Spleen (tissue), 11 donors: ENCODE results near the gene SERTAD3. TPM values are rescaled to one million over a fixed set of nuclear protein-coding genes. Genes with fewer than 3 reads are reported as not detected.

ENCODE experiments used
- DNase-seq: peaks from one replicate; pipeline ENCODE4 v3.0.0-alpha.2; 2020
- H3K27ac ChIP-seq, 8 donors: fragments of 200-600 bp; sonication (generic) in 7 of 8; 1 replicate in 4 of 8; 2 replicates in 4 of 8; pipeline versions ENCODE4 v1.5.0 to v1.8.0; 2016 to 2021; ENCODE audit warnings: inconsistent platforms in 4 of 8, mild to moderate bottlenecking in 4 of 8, moderate library complexity in 1 of 8
- H3K27me3 ChIP-seq, 7 donors: fragments of 200-600 bp; sonication (generic) in 6 of 7; replicated peaks in 1 of 7; 1 replicate in 4 of 7; 2 replicates in 3 of 7; pipeline versions ENCODE4 v1.5.0 to v1.8.0; 2016 to 2021; ENCODE audit warnings: inconsistent platforms in 3 of 7, mild to moderate bottlenecking in 1 of 7
- H3K36me3 ChIP-seq, 6 donors: fragments of 200-600 bp; sonication (generic) in 5 of 6; 1 replicate in 4 of 6; 2 replicates in 2 of 6; pipeline versions ENCODE4 v1.5.0 to v1.8.0; 2016 to 2021; ENCODE audit warnings: inconsistent platforms in 2 of 6
- H3K4me1 ChIP-seq, 6 donors: fragments of 200-600 bp; sonication (generic) in 5 of 6; 1 replicate in 3 of 6; 2 replicates in 3 of 6; pipeline versions ENCODE4 v1.5.0 to v1.8.0; 2016 to 2021; ENCODE audit warnings: inconsistent platforms in 3 of 6
- H3K4me3 ChIP-seq, 8 donors: fragments of 200-600 bp; sonication (generic) in 7 of 8; 1 replicate in 4 of 8; 2 replicates in 4 of 8; pipeline versions ENCODE4 v1.5.0 to v1.8.0; 2016 to 2021; ENCODE audit warnings: inconsistent platforms in 4 of 8, mild to moderate bottlenecking in 4 of 8, moderate library complexity in 2 of 8
- H3K9me3 ChIP-seq, 8 donors: fragments of 200-600 bp; sonication (generic) in 7 of 8; 1 replicate in 4 of 8; 2 replicates in 4 of 8; pipeline versions ENCODE4 v1.5.0 to v1.8.0; 2016 to 2021; ENCODE audit warnings: inconsistent platforms in 4 of 8
- CTCF ChIP-seq, 11 experiments: fragments of 200-600 bp in 7 of 11; fragments of 450-650 bp in 4 of 11; sonication (generic) in 4 of 11; IDR thresholded peaks in 8 of 11; conservative IDR thresholded peaks in 3 of 11; 1 replicate in 7 of 11; 2 replicates in 4 of 11; pipeline versions ENCODE4 v1.4.0 to v1.8.0; 2016 to 2021; ENCODE audit warnings: antibody characterized with exemption in 11 of 11, inconsistent platforms in 4 of 11, mild to moderate bottlenecking in 1 of 11
- POLR2A ChIP-seq, 3 donors: fragments of 450-650 bp; IDR thresholded peaks; one replicate each; pipeline ENCODE4 v1.5.1; 2017; ENCODE audit warnings: antibody characterized with exemption in 3 of 3, mild to moderate bottlenecking in 1 of 3
- POLR2AphosphoS5 ChIP-seq, 3 donors: sonication (generic); formaldehyde crosslinking; IDR thresholded peaks; one replicate each; pipeline ENCODE4 v1.5.1; 2017; ENCODE audit warnings: antibody characterized with exemption in 3 of 3
- WGBS, 5 donors: extraction: QIAGEN DNeasy Blood & Tissue Kit in 3 of 5; methylation state at CpG; one replicate each; pipeline versions ENCODE4 v1.1.5 to v1.1.7; 2013 to 2018; 5-methylcytosine and 5-hydroxymethylcytosine counted together
- intact Hi-C: fragments of 100-400 bp; cut with DNase I; formaldehyde crosslinking; loops from one replicate; pipeline ENCODE4 v1.15.0; 2023; ENCODE audit warnings: low total_unique reads
- polyA plus RNA-seq, 3 donors: library from polyadenylated mRNA; stranded (reverse); fragments of 200-250 nt; gene quantifications; one replicate each; pipeline ENCODE4 v1.2.1, GENCODE V29; 2013
- total RNA-seq, 7 donors: library from RNA; depleted of rRNA in 3 of 7; stranded (reverse); fragments of >200 nt in 3 of 7; fragmentation: NEBNext Ultra II Directional in 4 of 7; extraction: Animal tissue kit (Norgen Biotek cat#: 25700) in 4 of 7; gene quantifications; one replicate each; pipeline versions ENCODE4 v1.1.0 to v1.2.1, GENCODE V29; 2016 to 2021
- donor health status: healthy with polysubstance abuse.
- donor health status: DM: no; HTN: no; CAD: no; lungs with moderate emphysema.
- donor health status: DM: no; HTN: no; CAD: no.
- donor health status: Bipolar disorder and iron deficiency.
- donor health status: healthy.
- donor health status: DM: no; HTN: no; CAD: no.
- donor health status: DM: yes; HTN: yes; CAD: no.

SERTAD3 gene
- total and polyA plus RNA-seq, 10 donors, result 21.5 to 51.4 (median 28.6) TPM

GRCh38 chr19:40416918-40417642, 27.1 kb downstream of the SERTAD3 start:
- Histone ChIP-seq H3K4me3 (peak overlapping the region in 1 of 8 donors; percentile 15), H3K27ac (peak overlapping the region; percentile 66 to 91 (median 84)), H3K36me3 (peaks cover 0 to 1% (median 0%) of the 10 kb centered on the region in 6 donors), H3K4me1 (peaks cover 11 to 75% (median 43%) of the 10 kb centered on the region in 6 donors), H3K27me3 (peaks cover 0 to 7% (median 0%) of the 10 kb centered on the region in 7 donors), H3K9me3 (no peaks in the 10 kb centered on the region)
- intact Hi-C loops, result no loop called here
- WGBS, 5 donors, result 16 to 39% (median 24%) methylated on average over 16 of the region's 16 CpGs
- TF ChIP-seq POLR2A (IDR thresholded peaks at IDR 0.05) (peak in 1 of 3 donors; percentile 58), CTCF (IDR thresholded peaks at IDR 0.05 in 8 of 11, conservative IDR thresholded peaks at IDR 0.05 in 3 of 11) (no peak), POLR2AphosphoS5 (IDR thresholded peaks at IDR 0.05) (peak; percentile 83 to 95 (median 93))
- DNase-seq, result peak; percentile 85

GRCh38 chr19:40415768-40416167, 28.4 kb downstream of the SERTAD3 start:
- TF ChIP-seq POLR2AphosphoS5 (IDR thresholded peaks at IDR 0.05), result no peak
- no peak for TF ChIP-seq CTCF (IDR thresholded peaks at IDR 0.05 in 8 of 11, conservative IDR thresholded peaks at IDR 0.05 in 3 of 11)
- TF ChIP-seq POLR2A (IDR thresholded peaks at IDR 0.05), result no peak
- 93 to 98% (median 96%) methylated on average over 2 of the region's 2 CpGs for WGBS, 5 donors
- Histone ChIP-seq H3K36me3 (no peaks in the 10 kb centered on the region), H3K27ac (peak overlapping the region in 2 of 8 donors; percentile 87 to 91), H3K9me3 (no peaks in the 10 kb centered on the region), H3K4me1 (peaks cover 14 to 78% (median 46%) of the 10 kb centered on the region in 6 donors), H3K27me3 (peaks cover 0 to 7% (median 0%) of the 10 kb centered on the region in 7 donors), H3K4me3 (no peak overlapping the region)
- intact Hi-C loops, result no loop called here
- no peak for DNase-seq

- no peak overlapping the region for H3K27ac ChIP-seq
- peaks cover 0 to 7% (median 0%) of the 10 kb centered on the region in 7 donors for H3K27me3 ChIP-seq
- H3K4me1 ChIP-seq, result peaks cover 15 to 79% (median 47%) of the 10 kb centered on the region in 6 donors
- WGBS, 5 donors, result 77 to 88% (median 86%) methylated on average over 13 to 21 of the region's 21 CpGs
- TF ChIP-seq CTCF (IDR thresholded peaks at IDR 0.05 in 8 of 11, conservative IDR thresholded peaks at IDR 0.05 in 3 of 11) (no peak), POLR2AphosphoS5 (IDR thresholded peaks at IDR 0.05) (no peak), POLR2A (IDR thresholded peaks at IDR 0.05) (no peak)
- H3K4me3 ChIP-seq, result no peak overlapping the region
- no peak for DNase-seq
- no peaks in the 10 kb centered on the region for H3K36me3 ChIP-seq
- intact Hi-C loops, result no loop called here
- H3K9me3 ChIP-seq, result no peaks in the 10 kb centered on the region
Observed at GRCh38 chr19:40414542-40415535, 29.3 kb downstream of the SERTAD3 start.
